ENCODE measurements around the gene CILP2. TPM values are rescaled to one million over a fixed set of nuclear protein-coding genes. Genes with fewer than 3 reads are reported as not detected.
A peak's percentile ranks its signal among the peaks of the same experiment; 100 is the strongest.

Gene CILP2, protein sequence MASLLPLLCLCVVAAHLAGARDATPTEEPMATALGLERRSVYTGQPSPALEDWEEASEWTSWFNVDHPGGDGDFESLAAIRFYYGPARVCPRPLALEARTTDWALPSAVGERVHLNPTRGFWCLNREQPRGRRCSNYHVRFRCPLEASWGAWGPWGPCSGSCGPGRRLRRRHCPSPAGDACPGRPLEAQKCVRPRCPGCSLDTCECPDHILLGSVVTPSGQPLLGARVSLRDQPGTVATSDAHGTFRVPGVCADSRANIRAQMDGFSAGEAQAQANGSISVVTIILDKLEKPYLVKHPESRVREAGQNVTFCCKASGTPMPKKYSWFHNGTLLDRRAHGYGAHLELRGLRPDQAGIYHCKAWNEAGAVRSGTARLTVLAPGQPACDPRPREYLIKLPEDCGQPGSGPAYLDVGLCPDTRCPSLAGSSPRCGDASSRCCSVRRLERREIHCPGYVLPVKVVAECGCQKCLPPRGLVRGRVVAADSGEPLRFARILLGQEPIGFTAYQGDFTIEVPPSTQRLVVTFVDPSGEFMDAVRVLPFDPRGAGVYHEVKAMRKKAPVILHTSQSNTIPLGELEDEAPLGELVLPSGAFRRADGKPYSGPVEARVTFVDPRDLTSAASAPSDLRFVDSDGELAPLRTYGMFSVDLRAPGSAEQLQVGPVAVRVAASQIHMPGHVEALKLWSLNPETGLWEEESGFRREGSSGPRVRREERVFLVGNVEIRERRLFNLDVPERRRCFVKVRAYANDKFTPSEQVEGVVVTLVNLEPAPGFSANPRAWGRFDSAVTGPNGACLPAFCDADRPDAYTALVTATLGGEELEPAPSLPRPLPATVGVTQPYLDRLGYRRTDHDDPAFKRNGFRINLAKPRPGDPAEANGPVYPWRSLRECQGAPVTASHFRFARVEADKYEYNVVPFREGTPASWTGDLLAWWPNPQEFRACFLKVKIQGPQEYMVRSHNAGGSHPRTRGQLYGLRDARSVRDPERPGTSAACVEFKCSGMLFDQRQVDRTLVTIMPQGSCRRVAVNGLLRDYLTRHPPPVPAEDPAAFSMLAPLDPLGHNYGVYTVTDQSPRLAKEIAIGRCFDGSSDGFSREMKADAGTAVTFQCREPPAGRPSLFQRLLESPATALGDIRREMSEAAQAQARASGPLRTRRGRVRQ
- total RNA-seq (2012; rRNA removed): 0.18 and 0.28 TPM in 2 replicates
- polyA plus RNA-seq (2012; rRNA removed): 0.87 and 0.96 TPM in 2 replicates
- polyA plus RNA-seq (2012; cell fraction: cytosol; rRNA removed): 0.65 and 1.2 TPM in 2 replicates
- polyA plus RNA-seq (2012; cell fraction: nucleus; rRNA removed; ENCODE audit: low replicate concordance): 0.96 and 2.9 TPM in 2 replicates
- Bru-seq, nascent RNA: percentile 25 among the genes with signal in this experiment
- BruChase-seq, experiment 1, labeled RNA remaining after a 6-hour chase: percentile 17 among the genes with signal in this experiment
- BruChase-seq, experiment 2, labeled RNA remaining after a 2-hour chase: percentile 15 among the genes with signal in this experiment
- long read RNA-seq, partial matches to known transcripts: 1 of 1 reads
- long read RNA-seq, other reads (novel, unspliced or antisense): 0 of 1 reads

DNA sequence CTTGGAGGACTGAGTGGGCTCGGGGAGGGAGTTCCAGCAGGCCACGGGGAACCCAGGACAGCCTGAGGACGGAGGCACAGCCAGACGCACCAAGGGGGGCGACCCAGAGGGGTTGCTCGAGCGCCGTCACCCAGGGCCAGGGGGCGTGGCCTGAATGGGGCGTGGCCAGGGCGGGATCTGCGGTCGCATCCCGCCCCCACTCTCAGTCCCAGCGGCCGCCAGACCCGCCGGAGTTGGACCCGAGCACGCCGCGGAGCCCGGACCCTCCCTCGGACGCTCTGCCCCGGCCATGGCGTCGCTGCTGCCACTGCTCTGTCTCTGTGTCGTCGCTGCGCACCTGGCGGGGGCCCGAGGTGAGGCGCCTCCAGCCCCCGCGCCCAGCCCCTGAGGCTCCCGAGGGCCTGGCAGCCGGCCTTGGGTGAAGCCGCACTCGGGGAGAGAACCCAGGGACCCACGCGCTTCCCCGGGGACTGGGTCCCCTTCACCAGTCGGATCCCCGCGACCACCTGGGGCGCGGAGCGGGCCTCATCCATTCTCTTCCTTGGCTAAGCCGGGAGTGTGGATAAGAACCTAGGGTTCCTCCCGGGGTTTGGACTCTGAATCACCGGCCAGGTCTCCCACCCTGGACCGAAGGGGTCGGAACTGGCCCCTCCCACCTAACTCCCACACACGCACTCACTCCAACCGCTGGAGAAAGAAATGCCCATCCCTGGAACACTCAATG, at the start of gene CILP2:
CILP2 (plus strand) TSS at position 205 of the 724 bp plus-strand sequence; CDS start at position 290, 85 bp downstream.
- Histone ChIP-seq H4K91ac (ENCODE audit: insufficient read depth, low read depth, low read length) (no peak within 1 kb of the TSS), H2BK120ac (ENCODE audit: low read depth, low read length) (no peak within 1 kb of the TSS), H2AK5ac (ENCODE audit: low read depth, low read length) (no peak within 1 kb of the TSS), H3K4me2 (ENCODE audit: low read depth, low read length) (peak within 1 kb of the TSS; percentile 33; the same call in 1 of the 2 replicates), H2AK9ac (replicated peaks; ENCODE audit: low read depth, low read length, poor library complexity) (peak within 1 kb of the TSS; percentile 55), H3K4me3 (ENCODE audit: insufficient read depth, low read depth, low read length) (no peak within 1 kb of the TSS), H4K8ac (ENCODE audit: low read depth in 2 of 2, low read length in 2 of 2) (no peak within 1 kb of the TSS), H3K36me3 (ENCODE audit: control insufficient read depth, insufficient read depth, low read length) (no peaks in the 10 kb centered on the region), H3K14ac (replicated peaks; ENCODE audit: low read depth, low read length) (no peak within 1 kb of the TSS), H3K9me3 (ENCODE audit: control insufficient read depth, insufficient read depth, low read length) (no peaks in the 10 kb centered on the region; the same call in 1 of the 2 replicates), H4K20me1 (ENCODE audit: insufficient read depth, low read length) (peaks cover 1% of the 10 kb centered on the region; the same call in 1 of the 2 replicates), H3K4me1 (ENCODE audit: control insufficient read depth, insufficient read depth, low read length) (no peaks in the 10 kb centered on the region; the same call in 1 of the 2 replicates), H4K5ac (ENCODE audit: low read depth, low read length) (no peak within 1 kb of the TSS), H2BK15ac (ENCODE audit: low read depth, low read length) (no peak within 1 kb of the TSS), H3K23ac (ENCODE audit: low read depth, low read length) (no peak within 1 kb of the TSS), H3K4ac (ENCODE audit: low read depth, low read length) (no peak within 1 kb of the TSS), H3K18ac (ENCODE audit: low read depth, low read length) (no peak within 1 kb of the TSS), H2BK5ac (ENCODE audit: low read depth, low read length, poor library complexity, severe bottlenecking) (no peak within 1 kb of the TSS), H2BK20ac (ENCODE audit: low read depth, low read length) (no peak within 1 kb of the TSS), H3K9ac (ENCODE audit: low read depth, low read length) (no peak within 1 kb of the TSS), H3K27me3 (ENCODE audit: control insufficient read depth, insufficient read depth, low read length) (peaks cover 25% of the 10 kb centered on the region), H2AFZ (replicated peaks; ENCODE audit: low read length, poor library complexity) (peak within 1 kb of the TSS; percentile 70), H3K56ac (ENCODE audit: extremely low read depth, insufficient read depth, low read length) (no peak within 1 kb of the TSS), H3K9me1 (ENCODE audit: insufficient read depth, low read length) (no peaks in the 10 kb centered on the region), H3K79me1 (ENCODE audit: low read depth in 1 of 2, low read length in 2 of 2) (no peaks in the 10 kb centered on the region), H3K27ac (ENCODE audit: insufficient read depth, low read length) (no peak within 1 kb of the TSS)
- in situ Hi-C loops (cut with MboI; ENCODE audit: low sequenced_read_pairs) (loop anchor here (5.0 to 25.0 kb wide), 2 partner anchors 104 to 424 kb away; partner anchors contain the start of gene GMIP), dilution Hi-C loops (cut with HindIII; ENCODE audit: low sequenced_read_pairs, unreplicated experiment) (no loop called here), intact Hi-C loops (cut with micrococcal nuclease) (no loop called here)
- WGBS, 2 experiments (ENCODE audit: extremely low coverage in 2 of 2, insufficient read length in 1 of 2): 10% methylated on average over 36 of the region's 56 CpGs; no CpG with 5 or more reads in 1 of the 2 experiments
- DNase-seq (no peak), ATAC-seq (ENCODE audit: low read depth) (peak; percentile 52)
- BruUV-seq (replicated peaks): no TSS peak
- CTCF ChIA-PET: interaction anchor here (1.1 kb wide), 1 partner anchor 17 kb away, joined by 3 read pairs; no protein-coding TSS in a partner anchor
- POLR2A ChIA-PET (ENCODE audit: unreplicated experiment): no interaction called here
- no peak for TF ChIP-seq NFE2L2 (IDR thresholded peaks at IDR 0.05; ENCODE audit: low read depth, low read length)
- no peak for TF ChIP-seq MXI1 (IDR thresholded peaks at IDR 0.05; ENCODE audit: borderline replicate concordance, low read depth, low read length)
- TF ChIP-seq MAFK (IDR thresholded peaks at IDR 0.05; ENCODE audit: low read depth, low read length): no peak
- no peak for TF ChIP-seq RCOR1 (IDR thresholded peaks at IDR 0.05; ENCODE audit: insufficient replicate concordance, low read length)
- TF ChIP-seq, protein P1, sequence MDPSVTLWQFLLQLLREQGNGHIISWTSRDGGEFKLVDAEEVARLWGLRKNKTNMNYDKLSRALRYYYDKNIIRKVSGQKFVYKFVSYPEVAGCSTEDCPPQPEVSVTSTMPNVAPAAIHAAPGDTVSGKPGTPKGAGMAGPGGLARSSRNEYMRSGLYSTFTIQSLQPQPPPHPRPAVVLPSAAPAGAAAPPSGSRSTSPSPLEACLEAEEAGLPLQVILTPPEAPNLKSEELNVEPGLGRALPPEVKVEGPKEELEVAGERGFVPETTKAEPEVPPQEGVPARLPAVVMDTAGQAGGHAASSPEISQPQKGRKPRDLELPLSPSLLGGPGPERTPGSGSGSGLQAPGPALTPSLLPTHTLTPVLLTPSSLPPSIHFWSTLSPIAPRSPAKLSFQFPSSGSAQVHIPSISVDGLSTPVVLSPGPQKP (IDR thresholded peaks at IDR 0.05; ENCODE audit: borderline replicate concordance, low read depth, low read length): no peak
- no peak for TF ChIP-seq BHLHE40 (IDR thresholded peaks at IDR 0.05; ENCODE audit: low read depth, low read length)
- no peak for TF ChIP-seq RAD21 (IDR thresholded peaks at IDR 0.05; ENCODE audit: low read length)
- no peak; the same call in 1 of the 2 replicates for TF ChIP-seq MAZ (IDR thresholded peaks at IDR 0.05; ENCODE audit: borderline replicate concordance, low read depth, low read length)
- TF ChIP-seq SMC3 (IDR thresholded peaks at IDR 0.05; ENCODE audit: low read depth, low read length): no peak

Data from IMR-90 (cell line).